B cell (primary cell): ENCODE data around the gene CDH2. TPM values are rescaled to one million over a fixed set of nuclear protein-coding genes. Genes with fewer than 3 reads are reported as not detected.

ENCODE experiments used
- ATAC-seq: fragments of 200-7000 bp; cut with Tn5 transposase; one replicate; pipeline ENCODE4 v1.10.0; 2021; ENCODE audit warnings: low read depth, mild to moderate bottlenecking, moderate number of reproducible peaks, moderate library complexity
- CTCF ChIA-PET: fragments of 350-600 bp; sonication (Branson Sonifier 250); formaldehyde crosslinking; loops from one replicate; lab custom pipeline; 2021; ENCODE audit warnings: antibody characterized with exemption, inconsistent platforms; lab: Charles Lee
- POLR2A ChIA-PET: fragments of 350-600 bp; sonication (Branson Sonifier 250); formaldehyde crosslinking; loops from one replicate; lab custom pipeline; 2021; ENCODE audit warnings: antibody characterized with exemption; lab: Charles Lee
- DNase-seq: peaks from one replicate; pipeline ENCODE4 v3.0.0; 2013
- H2AFZ ChIP-seq: 2 replicates; pipeline ENCODE4 v1.6.1; 2012; ENCODE audit warnings: mild to moderate bottlenecking, low read depth, low read length; ENCODE audit not compliant: insufficient read depth, poor library complexity, severe bottlenecking
- H3K27ac ChIP-seq, 2 donors: 1 replicate in 1 of 2; 2 replicates in 1 of 2; pipeline ENCODE4 v1.5.1; 2012 to 2013; ENCODE audit warnings: low read length in 2 of 2, mild to moderate bottlenecking in 2 of 2, moderate library complexity in 1 of 2
- H3K27me3 ChIP-seq, 4 experiments: fragments of 200-600 bp in 1 of 4; sonication (generic) in 1 of 4; replicated peaks in 1 of 4; 1 replicate in 2 of 4; 2 replicates in 2 of 4; pipeline versions ENCODE4 v1.6.1 to v1.7.0; 2013 to 2016; ENCODE audit warnings: low read length in 3 of 4, mild to moderate bottlenecking in 2 of 4, mixed read lengths in 1 of 4, moderate library complexity in 1 of 4; ENCODE audit not compliant: insufficient read depth in 4 of 4, control insufficient read depth in 3 of 4; ENCODE audit errors: control extremely low read depth in 1 of 4
- H3K36me3 ChIP-seq, 2 experiments: replicated peaks in 1 of 2; 1 replicate in 1 of 2; 2 replicates in 1 of 2; pipeline versions ENCODE4 v1.6.1 to v1.7.1; 2013; ENCODE audit warnings: low read length in 1 of 2; ENCODE audit not compliant: insufficient read depth in 2 of 2, control insufficient read depth in 1 of 2; ENCODE audit errors: control extremely low read depth in 1 of 2, extremely low read depth in 1 of 2
- H3K4me1 ChIP-seq, 2 donors: fragments of 200-600 bp in 1 of 2; sonication (generic) in 1 of 2; 1 replicate in 1 of 2; 2 replicates in 1 of 2; pipeline versions ENCODE4 v1.5.1 to v1.6.1; 2013 to 2017; ENCODE audit warnings: low read length in 2 of 2; ENCODE audit not compliant: control insufficient read depth in 2 of 2, insufficient read depth in 2 of 2
- H3K4me2 ChIP-seq: replicated peaks from 2 replicates; pipeline ENCODE3; 2012; ENCODE audit warnings: mild to moderate bottlenecking, low read depth, low read length; ENCODE audit not compliant: poor library complexity, severe bottlenecking
- H3K4me3 ChIP-seq, 5 experiments: fragments of 200-600 bp in 1 of 5; sonication (generic) in 1 of 5; 1 replicate in 3 of 5; 2 replicates in 2 of 5; pipeline versions ENCODE4 v1.5.1 to v1.7.0; 2011 to 2016; ENCODE audit warnings: low read length in 4 of 5, mild to moderate bottlenecking in 4 of 5, low read depth in 2 of 5, control low read depth in 1 of 5, moderate library complexity in 1 of 5; ENCODE audit not compliant: insufficient read depth in 1 of 5; ENCODE audit errors: control extremely low read depth in 1 of 5, extremely low read depth in 1 of 5
- H3K79me2 ChIP-seq: fragments of 200-600 bp; sonication (generic); one replicate; pipeline ENCODE4 v1.6.0; 2016; ENCODE audit warnings: low read length; ENCODE audit not compliant: control insufficient read depth, insufficient read depth
- H3K9ac ChIP-seq: fragments of 200-600 bp; sonication (generic); 2 replicates; pipeline ENCODE4 v1.6.1; 2017; ENCODE audit warnings: mild to moderate bottlenecking, low read length, moderate library complexity
- H3K9me3 ChIP-seq, 3 donors: one replicate each; pipeline versions ENCODE4 v1.6.1 to v1.7.1; 2013; ENCODE audit warnings: low read length in 2 of 3; ENCODE audit not compliant: control insufficient read depth in 2 of 3, insufficient read depth in 1 of 3; ENCODE audit errors: control extremely low read depth in 1 of 3
- H4K20me1 ChIP-seq: 2 replicates; pipeline ENCODE4 v1.6.0; 2012; ENCODE audit warnings: mild to moderate bottlenecking, low read length; ENCODE audit not compliant: insufficient read depth, control insufficient read depth, poor library complexity, severe bottlenecking
- H3K27ac Mint-ChIP-seq: one replicate; pipeline ENCODE4 v1.8.0; 2021; ENCODE audit warnings: mixed read lengths
- H3K27me3 Mint-ChIP-seq: one replicate; pipeline ENCODE4 v1.8.0; 2021; ENCODE audit warnings: mixed read lengths
- H3K4me1 Mint-ChIP-seq: one replicate; pipeline ENCODE4 v1.8.0; 2021; ENCODE audit warnings: mixed read lengths
- H3K4me3 Mint-ChIP-seq: one replicate; pipeline ENCODE4 v1.8.0; 2021; ENCODE audit warnings: mixed read lengths
- H3K9me3 Mint-ChIP-seq: one replicate; pipeline ENCODE4 v1.8.0; 2022; ENCODE audit warnings: mixed read lengths; ENCODE audit not compliant: insufficient read depth
- CTCF ChIP-seq: fragments of 200-600 bp; IDR thresholded peaks from one replicate; pipeline ENCODE4 v1.8.0; 2022; ENCODE audit warnings: antibody characterized with exemption, mild to moderate bottlenecking
- EZH2 ChIP-seq: IDR thresholded peaks from 2 replicates; pipeline ENCODE4 v1.6.1; 2012; ENCODE audit warnings: borderline replicate concordance, low read depth, mild to moderate bottlenecking, moderate library complexity, low read length; ENCODE audit not compliant: insufficient read depth, poor library complexity, severe bottlenecking
- WGBS: methylation state at CpG from one replicate; pipeline ENCODE4 v1.1.5; 2013; ENCODE audit warnings: missing lambda C conversion rate; ENCODE audit not compliant: insufficient coverage; 5-methylcytosine and 5-hydroxymethylcytosine counted together
- intact Hi-C: fragments of 100-400 bp; cut with micrococcal nuclease; formaldehyde crosslinking; loops from one replicate; pipeline ENCODE4 v1.10.0; 2022
- polyA plus RNA-seq: library from polyadenylated mRNA; depleted of rRNA; stranded (reverse); fragments of >200 nt; gene quantifications from 2 replicates; pipeline ENCODE4 v1.2.3, GENCODE V29; 2012
- total RNA-seq, 2 donors: library from RNA; stranded (reverse); fragments of 120-200 nt in 1 of 2; gene quantifications; 1 replicate in 1 of 2; 2 replicates in 1 of 2; pipeline versions ENCODE4 v1.2.3 to v1.2.4, GENCODE V29; 2013 to 2022

Gene CDH2
- total and polyA plus RNA-seq, 2 donors (not counting 1 experiment from before 2014, with no cell fraction given): not detected

- intact Hi-C loops: no loop called here
- POLR2A ChIA-PET: no interaction called here
- H2AFZ ChIP-seq: no peak overlapping the region
- H3K4me3 ChIP-seq: no peak overlapping the region
- Mint-ChIP-seq H3K4me3 (no peak overlapping the region), H3K4me1 (no peaks in the 10 kb centered on the region), H3K27me3 (no peaks in the 10 kb centered on the region), H3K27ac (no peak overlapping the region), H3K9me3 (no peaks in the 10 kb centered on the region)
- H3K9me3 ChIP-seq: no peaks in the 10 kb centered on the region
- DNase-seq: no peak
- H3K79me2 ChIP-seq: no peaks in the 10 kb centered on the region
- TF ChIP-seq CTCF (no peak), EZH2 (no peak)
- CTCF ChIA-PET: no interaction called here
- H3K27me3 ChIP-seq: no peaks in the 10 kb centered on the region
- no peaks in the 10 kb centered on the region for H4K20me1 ChIP-seq
- no peak overlapping the region for H3K9ac ChIP-seq
- no peak overlapping the region for H3K27ac ChIP-seq
- 79% methylated on average over 4 of the region's 5 CpGs for WGBS
- H3K36me3 ChIP-seq: no peaks in the 10 kb centered on the region
- H3K4me1 ChIP-seq: no peaks in the 10 kb centered on the region
- ATAC-seq: no peak
- H3K4me2 ChIP-seq: no peak overlapping the region
Observed at GRCh38 chr18:28041366-28041765, 135.6 kb downstream of the CDH2 start.

- Histone ChIP-seq H3K27ac (no peak overlapping the region), H3K79me2 (no peaks in the 10 kb centered on the region), H3K9ac (no peak overlapping the region), H3K4me1 (no peaks in the 10 kb centered on the region), H3K9me3 (no peaks in the 10 kb centered on the region), H3K4me3 (no peak overlapping the region), H4K20me1 (no peaks in the 10 kb centered on the region), H3K27me3 (no peaks in the 10 kb centered on the region), H3K36me3 (no peaks in the 10 kb centered on the region), H2AFZ (no peak overlapping the region), H3K4me2 (no peak overlapping the region)
- TF ChIP-seq CTCF: no peak
- no peak for TF ChIP-seq EZH2
- Mint-ChIP-seq H3K9me3 (no peaks in the 10 kb centered on the region), H3K27me3 (no peaks in the 10 kb centered on the region), H3K4me3 (no peak overlapping the region), H3K4me1 (no peaks in the 10 kb centered on the region), H3K27ac (no peak overlapping the region)
- no peak for DNase-seq
- CTCF ChIA-PET: no interaction called here
- no peak for ATAC-seq
- POLR2A ChIA-PET: no interaction called here
- intact Hi-C loops: no loop called here
Observed at GRCh38 chr18:28040716-28041115, 136.2 kb downstream of the CDH2 start.
